ENCODE measurements around the gene RPRD1A.

GRCh38 chr18:35948080-35948479 lies 119.3 kb downstream of the RPRD1A start:
- TF ChIP-seq POLR2AphosphoS5 (IDR thresholded peaks at IDR 0.05; ENCODE audit: low read depth), result no peak
- no peak for TF ChIP-seq CTCF (IDR thresholded peaks at IDR 0.05; ENCODE audit: insufficient read depth, low read length)
- no peak for TF ChIP-seq GABPA (IDR thresholded peaks at IDR 0.05; ENCODE audit: low read depth)
- no peak for TF ChIP-seq SPI1 (IDR thresholded peaks at IDR 0.05; ENCODE audit: borderline replicate concordance, low read depth)
- no peak for TF ChIP-seq REST (IDR thresholded peaks at IDR 0.05; ENCODE audit: insufficient replicate concordance, low read depth)

Data from HL-60 (cell line).